Neural cell (in vitro differentiated cells): ENCODE data around the gene SLC24A3. TPM values are rescaled to one million over a fixed set of nuclear protein-coding genes. Genes with fewer than 3 reads are reported as not detected.

Source experiments
- H2AFZ ChIP-seq: fragments of 200-600, 300-800 bp; sonication (generic), shearing (Covaris generic); 2 replicates; pipeline ENCODE4 v1.6.0; 2014; ENCODE audit warnings: low read depth, mild to moderate bottlenecking, antibody characterized with exemption, low read length, moderate library complexity
- H3F3A ChIP-seq: fragments of 200-600 bp; shearing (Covaris generic); 2 replicates; pipeline ENCODE4 v1.6.1; 2016; ENCODE audit warnings: mild to moderate bottlenecking, moderate library complexity, mixed read lengths, antibody characterized with exemption, low read length; ENCODE audit not compliant: insufficient read depth, poor library complexity, severe bottlenecking
- H3K27ac ChIP-seq: fragments of 200-600, 300-800 bp; sonication (generic), shearing (Covaris generic); 2 replicates; pipeline ENCODE4 v1.5.1; 2014; ENCODE audit warnings: mild to moderate bottlenecking, low read length, moderate library complexity
- H3K27me3 ChIP-seq: fragments of 300-800, 200-600 bp; sonication (generic), shearing (Covaris generic); 2 replicates; pipeline ENCODE4 v1.6.0; 2014; ENCODE audit warnings: mild to moderate bottlenecking, low read depth, low read length, moderate library complexity; ENCODE audit not compliant: insufficient read depth
- H3K36me3 ChIP-seq: fragments of 300-800, 200-600 bp; sonication (generic), shearing (Covaris generic); 2 replicates; pipeline ENCODE4 v1.5.1; 2014; ENCODE audit warnings: mild to moderate bottlenecking, antibody characterized with exemption, low read length, moderate library complexity; ENCODE audit not compliant: insufficient read depth
- H3K4me2 ChIP-seq: fragments of 300-800, 200-600 bp; sonication (generic), shearing (Covaris generic); 2 replicates; pipeline ENCODE4 v1.6.0; 2014; ENCODE audit warnings: mild to moderate bottlenecking, low read length
- H3K4me3 ChIP-seq: fragments of 300-800, 200-600 bp; sonication (generic), shearing (Covaris generic); 2 replicates; pipeline ENCODE4 v1.5.1; 2014; ENCODE audit warnings: mild to moderate bottlenecking, low read length, moderate library complexity
- H3K79me2 ChIP-seq: fragments of 200-600 bp; shearing (Covaris generic); replicated peaks from 2 replicates; pipeline ENCODE4 v1.6.0; 2014; ENCODE audit warnings: mild to moderate bottlenecking, low read length, moderate library complexity; ENCODE audit not compliant: insufficient read depth
- H3K9ac ChIP-seq: fragments of 300-800, 200-600 bp; sonication (generic), shearing (Covaris generic); 2 replicates; pipeline ENCODE4 v1.6.1; 2016; ENCODE audit warnings: mild to moderate bottlenecking, low read length, mixed read lengths
- H3K9me2 ChIP-seq: fragments of 200-600 bp; shearing (Covaris generic); 2 replicates; pipeline ENCODE4 v1.6.1; 2016; ENCODE audit warnings: mild to moderate bottlenecking, low read length, mixed read lengths; ENCODE audit not compliant: insufficient read depth
- H3K9me3 ChIP-seq: fragments of 200-600, 300-800 bp; sonication (generic), shearing (Covaris generic); 2 replicates; pipeline ENCODE4 v1.6.1; 2016; ENCODE audit warnings: mild to moderate bottlenecking, mixed run types, low read length, moderate library complexity, mixed read lengths
- H4K20me1 ChIP-seq: fragments of 200-600 bp; shearing (Covaris generic); 2 replicates; pipeline ENCODE4 v1.6.1; 2016; ENCODE audit warnings: mild to moderate bottlenecking, mixed run types; ENCODE audit not compliant: insufficient read depth
- CTCF ChIP-seq: fragments of 450-650 bp; IDR thresholded peaks from 2 replicates; pipeline ENCODE4 v1.5.1; 2014; ENCODE audit warnings: antibody characterized with exemption, mild to moderate bottlenecking, moderate library complexity; ENCODE audit not compliant: poor library complexity, severe bottlenecking
- EP300 ChIP-seq: fragments of 450-650 bp; conservative IDR thresholded peaks from 2 replicates; pipeline ENCODE4 v1.6.1; 2014; ENCODE audit warnings: antibody characterized with exemption, mild to moderate bottlenecking, moderate library complexity; ENCODE audit not compliant: poor library complexity, severe bottlenecking
- EZH2 ChIP-seq: fragments of 200-600, 300-800 bp; shearing (Covaris generic), sonication (generic); IDR thresholded peaks from 2 replicates; pipeline ENCODE4 v1.6.1; 2014; ENCODE audit warnings: antibody characterized with exemption, low read length, borderline replicate concordance, mild to moderate bottlenecking; ENCODE audit not compliant: insufficient read depth, poor library complexity, severe bottlenecking
- MXI1 ChIP-seq: fragments of 450-650 bp; conservative IDR thresholded peaks from 2 replicates; pipeline ENCODE4 v1.6.1; 2014; ENCODE audit warnings: antibody characterized with exemption, mild to moderate bottlenecking; ENCODE audit not compliant: poor library complexity, severe bottlenecking
- POLR2AphosphoS5 ChIP-seq: IDR thresholded peaks from 2 replicates; pipeline ENCODE4 v1.6.1; 2012
- RAD21 ChIP-seq: fragments of 450-650 bp; conservative IDR thresholded peaks from 2 replicates; pipeline ENCODE4 v1.6.1; 2014; ENCODE audit warnings: antibody characterized with exemption, mild to moderate bottlenecking, moderate library complexity
- REST ChIP-seq: IDR thresholded peaks from 2 replicates; pipeline ENCODE4 v1.6.1; 2012; ENCODE audit warnings: borderline replicate concordance
- SMC3 ChIP-seq: fragments of 450-650 bp; conservative IDR thresholded peaks from 2 replicates; pipeline ENCODE4 v1.6.1; 2014; ENCODE audit warnings: antibody characterized with exemption, mild to moderate bottlenecking, moderate library complexity; ENCODE audit not compliant: poor library complexity
- TAF1 ChIP-seq: IDR thresholded peaks from 2 replicates; pipeline ENCODE4 v1.6.1; 2012; ENCODE audit warnings: low read depth
- polyA plus RNA-seq: library from polyadenylated mRNA; depleted of rRNA; stranded (reverse); fragments of >200 nt; gene quantifications from 2 replicates; pipeline ENCODE4 v1.2.3, GENCODE V29; 2014

SLC24A3 gene
- polyA plus RNA-seq, 1 donor from 2014 or later, result 6.5 TPM

- Histone ChIP-seq H3K9ac (no peak overlapping the region), H3K4me3 (no peak overlapping the region), H2AFZ (no peak overlapping the region), H3K4me2 (no peak overlapping the region), H3K36me3 (no peaks in the 10 kb centered on the region), H3K79me2 (no peaks in the 10 kb centered on the region), H3K9me3 (no peaks in the 10 kb centered on the region), H3F3A (no peaks in the 10 kb centered on the region), H3K27me3 (no peaks in the 10 kb centered on the region), H4K20me1 (no peaks in the 10 kb centered on the region), H3K9me2 (no peaks in the 10 kb centered on the region), H3K27ac (no peak overlapping the region)
- TF ChIP-seq RAD21, result no peak
- no peak for TF ChIP-seq EZH2
- TF ChIP-seq CTCF, result no peak
- TF ChIP-seq EP300, result no peak
These were observed 332.2 kb downstream of the SLC24A3 start for GRCh38 chr20:19544684-19545083.

GRCh38 chr20:19546648-19547047 lies 334.2 kb downstream of the SLC24A3 start:
- Histone ChIP-seq H3F3A (no peaks in the 10 kb centered on the region), H4K20me1 (no peaks in the 10 kb centered on the region), H2AFZ (no peak overlapping the region), H3K4me2 (no peak overlapping the region), H3K9ac (no peak overlapping the region), H3K9me3 (no peaks in the 10 kb centered on the region), H3K27ac (no peak overlapping the region), H3K9me2 (no peaks in the 10 kb centered on the region), H3K27me3 (no peaks in the 10 kb centered on the region), H3K36me3 (no peaks in the 10 kb centered on the region), H3K79me2 (no peaks in the 10 kb centered on the region), H3K4me3 (no peak overlapping the region)
- TF ChIP-seq EZH2 (no peak), RAD21 (no peak), MXI1 (no peak), REST (no peak), TAF1 (no peak), POLR2AphosphoS5 (no peak), SMC3 (no peak), CTCF (no peak), EP300 (no peak)
